DMS 273 (cell line): ENCODE data around the gene FRMD4A.
"Not testable (repeated sequence)": the region's sequence is repeated elsewhere in the genome, so short reads cannot be mapped to it uniquely, and the experiment has no call there.

Experiments
- DNase-seq: peaks from one replicate; lab custom pipeline; 2025; ENCODE audit not compliant: unreplicated experiment; lab: John Stamatoyannopoulos, UW

Gene FRMD4A

DNA sequence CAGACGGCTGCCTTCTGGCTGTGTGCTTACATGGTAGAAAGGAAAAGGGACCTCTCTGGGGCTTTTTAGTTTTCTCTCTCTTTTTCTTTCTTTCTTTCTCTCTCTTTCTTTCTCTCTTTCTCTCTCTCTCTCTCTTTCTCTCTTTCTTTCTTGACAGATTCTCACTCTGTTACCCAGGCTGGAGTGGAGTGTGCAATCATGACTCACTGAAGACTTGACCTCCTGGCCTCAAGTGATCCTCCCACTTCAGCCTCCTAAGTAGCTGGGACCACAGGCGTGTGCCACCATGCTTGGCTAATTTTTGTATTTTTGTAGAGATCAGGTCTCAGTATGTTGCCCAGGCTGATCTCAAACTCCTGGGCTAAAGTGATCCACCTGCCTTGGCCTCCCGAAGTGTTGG lies 409.6 kb downstream of the FRMD4A start:
- not testable (repeated sequence) for DNase-seq

DNA sequence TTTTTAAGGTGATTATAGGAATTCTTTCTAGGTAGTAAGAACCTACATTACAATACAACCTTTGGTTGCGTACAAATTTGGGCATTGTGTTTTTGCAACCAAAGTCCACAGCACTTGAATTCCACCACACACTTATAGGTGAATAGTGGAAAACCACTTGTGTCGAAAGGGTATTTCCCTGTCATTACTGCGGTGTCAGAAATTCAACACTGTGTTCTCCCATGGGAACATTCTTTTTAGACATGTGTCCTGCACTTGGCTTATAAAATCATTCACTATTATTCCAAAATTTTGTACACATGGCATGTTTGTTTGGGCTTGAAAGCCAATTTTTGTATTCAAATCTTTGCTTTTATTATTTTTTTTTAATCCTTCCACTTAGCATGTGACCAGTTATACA lies 410.3 kb downstream of the FRMD4A start:
- DNase-seq = no peak

DNA sequence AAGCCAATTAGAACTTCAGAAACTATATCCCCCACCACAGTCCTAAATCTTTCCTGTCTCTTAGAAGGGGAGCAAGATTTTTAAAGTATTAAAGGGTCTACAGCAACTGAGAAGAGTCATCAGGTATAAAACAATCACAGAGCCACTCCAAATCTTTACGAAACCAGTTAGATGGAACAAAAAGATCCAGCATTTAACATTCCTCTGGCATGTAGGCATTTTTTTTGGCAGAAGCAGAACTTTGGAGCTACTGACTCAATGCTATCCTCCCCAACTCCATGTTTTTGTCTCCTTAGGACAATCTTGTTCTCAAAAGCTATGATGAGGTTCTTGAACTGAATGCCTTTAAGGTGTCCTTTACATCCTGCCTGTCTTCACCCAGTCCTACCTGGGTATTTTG lies 410.7 kb downstream of the FRMD4A start:
- no peak for DNase-seq

DNA sequence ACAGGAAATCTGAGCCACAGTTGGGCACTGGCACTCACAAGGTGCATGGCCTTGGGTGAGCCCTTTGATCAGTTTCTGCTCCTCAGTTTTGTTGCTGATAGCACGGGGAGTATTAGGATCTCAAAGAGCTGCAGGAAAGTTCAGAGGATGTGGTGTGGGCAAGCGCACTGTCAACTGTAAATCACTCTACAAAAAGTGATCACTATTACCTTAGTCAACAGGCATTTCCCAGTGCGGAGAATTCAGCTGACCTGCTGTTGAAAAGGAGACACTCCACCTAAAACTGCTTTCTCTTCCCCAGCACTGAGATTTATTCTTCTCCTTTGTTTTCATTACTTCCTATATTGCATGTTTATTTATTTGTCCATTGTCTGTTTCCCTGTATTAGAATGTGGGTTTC lies 412.9 kb downstream of the FRMD4A start:
- no peak for DNase-seq

DNA sequence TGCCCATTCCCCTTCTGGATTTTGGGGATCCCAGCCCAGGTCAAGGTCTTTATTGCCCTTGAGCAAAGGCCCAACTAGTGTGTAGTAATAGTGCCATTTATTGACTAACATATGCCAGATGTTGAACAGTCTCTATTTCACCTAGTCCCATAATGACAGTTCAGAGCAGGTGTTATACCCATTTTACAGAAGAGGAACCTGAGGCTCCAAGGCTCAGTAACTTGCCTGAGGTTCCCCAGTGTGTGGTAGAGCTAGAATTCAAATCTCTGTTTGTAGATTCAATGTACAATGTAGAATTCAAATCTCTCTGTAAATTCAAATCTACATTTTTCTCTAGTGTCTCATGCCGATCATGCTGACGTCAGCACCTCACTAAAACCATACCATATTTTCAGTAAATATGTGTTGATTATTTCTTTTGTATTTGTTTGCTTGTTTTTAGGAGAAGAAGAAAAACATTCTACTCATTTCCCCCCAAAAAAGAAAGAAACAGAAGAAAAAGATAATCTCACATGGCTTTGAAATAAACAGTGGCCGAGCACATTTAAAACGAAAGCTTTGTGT lies 414.3 kb downstream of the FRMD4A start:
- no peak for DNase-seq

DNA sequence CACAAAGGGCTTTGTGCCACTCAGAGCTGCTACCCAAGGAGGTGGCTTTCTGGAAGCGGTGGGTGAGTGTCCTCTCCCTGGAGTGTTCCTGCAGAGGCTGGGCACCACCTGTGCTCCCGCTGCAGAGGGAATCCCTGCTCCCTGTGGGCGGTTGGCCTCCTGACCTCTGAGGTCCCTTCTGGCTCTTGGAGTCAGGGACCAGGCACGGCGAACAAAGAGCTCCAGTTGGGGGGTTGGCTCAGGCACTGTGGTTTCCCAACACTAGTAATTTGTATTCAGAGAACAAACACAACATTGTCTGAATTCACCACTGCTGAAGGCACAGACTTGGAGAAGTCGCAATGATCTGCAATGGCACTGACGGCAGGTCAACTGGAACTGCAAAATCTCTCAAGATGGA lies 415.0 kb downstream of the FRMD4A start:
- DNase-seq = no peak

DNA sequence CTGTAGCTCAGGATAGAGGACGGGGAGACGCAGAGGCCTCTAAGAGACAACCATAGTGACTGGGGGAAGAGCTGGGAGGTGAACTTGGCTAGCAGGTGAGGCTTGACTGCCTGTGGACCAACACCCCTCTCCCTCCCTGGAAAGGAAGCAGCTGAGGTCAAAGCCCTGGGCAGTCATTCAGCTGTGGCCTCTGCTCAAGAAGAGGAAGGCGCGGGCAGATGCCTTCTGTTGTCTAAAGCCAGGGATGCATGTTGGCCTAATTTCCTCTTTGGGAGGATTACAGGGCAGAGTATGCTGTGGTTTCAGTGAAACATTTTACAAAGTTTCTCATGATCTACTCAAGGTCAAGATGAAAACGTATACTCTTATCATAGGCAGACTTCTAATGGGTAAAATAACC lies 416.8 kb downstream of the FRMD4A start:
- DNase-seq = no peak

DNA sequence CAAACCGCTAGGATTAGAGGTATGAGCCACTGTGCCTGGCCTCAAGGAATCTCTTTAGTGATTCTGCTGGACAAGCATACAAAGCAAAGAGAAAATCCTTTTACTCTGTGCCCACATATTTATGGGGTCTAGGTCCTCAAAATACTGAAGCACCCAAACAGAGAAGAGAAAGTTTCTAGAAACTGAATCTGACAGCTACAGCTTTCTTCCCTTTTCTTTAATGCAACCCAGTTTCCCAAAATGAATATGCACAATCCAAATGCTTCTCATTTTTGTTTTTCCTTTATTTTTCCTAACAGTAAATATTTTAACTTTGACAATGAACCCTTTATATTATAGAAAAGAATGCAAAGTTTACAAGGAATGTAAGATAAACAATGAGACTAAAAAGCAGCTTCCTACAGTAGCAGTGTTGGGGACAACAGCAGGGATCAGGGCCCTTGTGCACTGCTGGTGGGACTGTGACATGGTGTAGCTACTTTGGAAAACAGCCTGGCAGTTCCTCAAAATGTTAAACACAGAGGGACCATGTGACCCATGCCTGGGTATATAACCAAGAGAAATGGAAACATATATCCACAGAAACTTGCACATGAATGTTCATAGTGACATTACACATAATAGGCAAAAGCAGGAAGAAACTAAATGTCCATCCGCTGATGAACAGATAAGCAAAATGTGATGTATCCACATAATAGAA lies 418.8 kb downstream of the FRMD4A start:
- DNase-seq = no peak

DNA sequence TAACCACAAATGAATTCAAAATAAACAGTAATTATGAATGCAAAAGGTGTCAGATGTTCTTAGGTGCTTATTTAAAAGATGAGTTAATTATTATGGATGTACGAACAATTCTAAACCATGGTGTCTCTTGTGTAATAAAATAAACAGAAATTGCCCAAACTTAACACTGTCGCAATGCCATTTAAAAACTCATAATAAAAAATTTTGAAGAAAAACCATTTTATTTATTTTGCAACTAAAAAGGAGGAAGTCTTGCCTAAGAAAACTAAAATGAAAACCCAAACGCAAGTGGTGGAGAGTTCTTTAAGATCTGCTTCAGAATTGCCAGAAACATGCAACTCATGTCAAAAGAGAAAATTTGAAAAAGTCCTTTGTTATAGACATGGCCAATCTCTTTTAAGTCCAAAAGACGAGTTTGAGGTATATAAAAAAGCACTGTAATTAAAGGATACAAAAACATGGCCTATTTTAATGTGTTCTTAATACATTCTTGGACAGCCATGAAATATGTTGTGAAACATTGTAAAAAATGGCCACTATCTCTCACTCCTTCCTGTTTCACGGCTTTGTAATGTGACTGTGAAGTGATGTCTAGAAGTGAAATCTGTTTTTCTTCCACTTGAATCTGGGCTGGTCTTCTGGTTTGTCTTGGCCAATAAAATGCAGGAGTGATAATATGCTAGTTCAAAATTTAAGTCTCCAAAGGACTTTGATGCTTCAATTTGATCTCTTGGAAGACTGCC lies 421.0 kb downstream of the FRMD4A start:
- DNase-seq = no peak

DNA sequence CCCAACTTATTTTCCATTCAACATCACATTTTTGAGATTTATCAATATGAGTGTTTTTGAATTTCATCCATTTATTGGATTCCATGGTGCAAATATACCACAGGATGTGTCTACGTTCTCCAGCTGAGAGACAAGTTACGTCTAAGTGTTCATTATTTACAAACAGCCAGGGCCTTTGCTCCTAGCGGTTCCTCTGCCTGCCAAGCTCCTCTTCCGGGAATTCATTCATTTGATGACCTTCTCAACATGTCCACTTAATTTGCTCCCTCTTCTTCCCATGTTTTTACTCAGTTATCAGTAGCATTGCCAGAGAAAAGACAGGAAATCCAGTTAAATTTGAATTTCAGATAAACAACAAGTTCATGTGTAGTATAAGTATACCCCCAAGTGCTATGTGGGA lies 422.2 kb downstream of the FRMD4A start:
- no peak for DNase-seq

DNA sequence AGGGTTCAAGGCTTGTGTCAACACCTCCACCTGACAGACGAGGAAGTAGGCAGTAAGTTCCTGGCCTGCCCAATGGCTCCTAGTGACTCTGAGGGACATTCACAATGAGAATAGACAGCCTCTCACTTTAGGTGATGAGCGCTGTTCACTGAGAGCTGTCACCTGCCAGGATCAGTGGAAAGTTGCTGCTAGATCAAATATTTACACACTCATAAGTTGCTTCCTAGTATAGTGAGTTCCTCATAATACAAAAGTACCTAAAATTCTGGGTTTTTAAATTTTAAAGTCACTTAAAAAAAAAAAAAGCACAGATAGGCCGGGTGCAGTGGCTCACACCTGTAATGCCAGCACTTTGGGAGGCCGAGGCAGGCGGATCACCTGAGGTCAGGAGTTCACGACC lies 423.2 kb downstream of the FRMD4A start:
- no peak for DNase-seq

DNA sequence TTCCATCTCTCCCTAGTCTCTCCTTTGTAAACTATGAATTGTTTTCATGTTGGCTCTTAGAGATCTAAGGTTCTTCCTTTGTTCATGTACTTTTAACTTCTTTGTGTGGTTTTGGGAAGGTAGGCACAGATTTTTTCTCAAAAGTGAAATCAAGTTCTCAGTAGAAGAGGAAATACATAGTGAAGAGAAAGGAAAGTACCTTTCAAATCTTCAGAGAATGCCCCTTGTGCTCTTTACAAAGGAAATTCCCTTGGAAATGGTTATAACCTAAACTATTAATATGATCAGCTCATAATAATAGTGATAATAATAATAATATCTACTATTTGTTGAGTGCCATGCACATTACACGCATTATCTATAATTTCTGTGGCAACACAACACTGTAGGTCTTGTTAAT lies 425.4 kb downstream of the FRMD4A start:
- DNase-seq = no peak

DNA sequence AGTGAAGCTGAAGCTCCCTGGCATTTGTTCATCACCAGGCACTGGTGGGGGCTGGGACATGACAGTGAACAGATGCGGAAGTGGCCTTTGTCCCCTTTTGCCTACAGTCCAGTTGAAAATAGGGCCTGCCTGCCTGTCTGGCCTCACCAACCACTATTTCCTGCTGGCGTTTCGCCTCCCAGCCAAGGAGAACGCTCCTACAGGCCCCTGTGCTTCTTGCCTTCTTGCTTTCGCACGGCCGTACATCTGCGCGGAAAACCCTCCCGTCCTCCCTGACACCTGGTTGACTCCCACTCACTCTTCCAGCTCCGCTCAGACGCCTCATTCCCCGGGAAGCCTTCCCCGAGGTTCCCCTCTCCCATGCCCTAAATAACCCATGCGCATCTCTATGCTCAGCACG lies 426.7 kb downstream of the FRMD4A start:
- DNase-seq = no peak

DNA sequence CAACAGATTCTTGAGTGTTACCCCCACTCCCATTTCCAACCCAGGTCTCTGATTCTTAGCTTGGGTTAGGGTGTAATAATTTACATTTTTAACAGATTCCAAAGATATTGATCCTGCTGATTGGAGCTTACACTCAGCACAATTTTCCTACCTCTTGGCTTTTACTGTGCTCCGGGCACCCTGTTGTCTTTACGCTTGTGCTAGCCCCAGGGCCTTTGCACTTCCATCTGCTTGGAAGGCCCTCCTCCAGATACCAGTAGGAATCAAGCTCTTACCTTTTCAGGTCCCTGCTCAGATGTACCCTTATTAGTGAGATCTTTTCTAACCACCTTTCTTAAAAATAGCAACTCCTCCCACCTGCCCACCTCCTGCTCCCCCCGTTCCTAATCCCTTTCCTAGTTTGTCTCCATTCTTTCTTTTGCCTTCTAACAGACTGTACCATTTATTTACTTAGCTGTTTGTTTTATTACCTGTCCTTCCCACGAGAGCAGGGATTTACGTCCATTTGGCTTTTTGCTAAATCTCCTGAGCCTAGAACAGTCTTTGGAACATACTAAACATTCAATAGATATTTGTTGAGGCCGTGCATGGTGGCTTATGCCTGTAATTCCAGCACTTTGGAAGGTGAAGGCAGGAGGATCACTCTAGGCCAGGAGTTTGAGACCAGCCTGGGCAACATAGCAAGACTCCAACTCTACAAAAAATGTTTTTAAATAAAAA lies 427.7 kb downstream of the FRMD4A start:
- no peak for DNase-seq

DNA sequence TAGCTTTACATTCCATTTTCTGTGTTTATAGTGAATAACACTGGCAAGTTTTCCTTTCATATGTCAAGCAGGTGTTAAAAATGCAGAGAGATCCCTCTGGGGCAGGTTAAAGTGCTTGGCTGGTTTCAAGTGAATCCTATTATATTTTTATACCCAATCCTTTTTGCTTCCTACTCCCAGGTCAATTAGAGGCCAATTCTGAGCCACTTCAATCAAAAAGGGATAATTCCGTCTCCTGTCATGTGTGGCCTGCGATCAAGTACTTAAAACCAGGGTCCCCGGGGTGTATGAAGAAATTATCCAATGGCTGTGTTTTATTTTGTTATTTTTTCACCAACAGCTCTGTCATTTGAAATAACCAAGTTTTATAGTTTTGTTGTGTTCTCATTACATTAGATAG lies 430.8 kb downstream of the FRMD4A start:
- no peak for DNase-seq

DNA sequence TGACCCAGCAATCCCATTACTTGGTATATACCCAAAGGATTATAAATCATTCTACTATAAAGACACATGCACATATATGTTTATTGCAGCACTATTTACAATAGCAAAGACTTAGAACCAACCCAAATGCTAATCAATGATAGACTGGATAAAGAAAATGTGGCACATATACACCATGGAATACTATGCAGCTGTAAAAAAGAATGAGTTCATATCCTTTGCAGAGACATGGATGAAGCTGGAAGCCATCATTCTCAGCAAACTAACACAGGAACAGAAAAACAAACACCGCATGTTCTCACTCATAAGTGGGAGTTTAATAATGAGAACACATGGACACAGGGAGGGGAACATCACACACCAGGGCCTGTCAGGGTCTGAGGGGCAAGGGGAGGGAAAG lies 434.6 kb downstream of the FRMD4A start:
- DNase-seq = not testable (repeated sequence)

DNA sequence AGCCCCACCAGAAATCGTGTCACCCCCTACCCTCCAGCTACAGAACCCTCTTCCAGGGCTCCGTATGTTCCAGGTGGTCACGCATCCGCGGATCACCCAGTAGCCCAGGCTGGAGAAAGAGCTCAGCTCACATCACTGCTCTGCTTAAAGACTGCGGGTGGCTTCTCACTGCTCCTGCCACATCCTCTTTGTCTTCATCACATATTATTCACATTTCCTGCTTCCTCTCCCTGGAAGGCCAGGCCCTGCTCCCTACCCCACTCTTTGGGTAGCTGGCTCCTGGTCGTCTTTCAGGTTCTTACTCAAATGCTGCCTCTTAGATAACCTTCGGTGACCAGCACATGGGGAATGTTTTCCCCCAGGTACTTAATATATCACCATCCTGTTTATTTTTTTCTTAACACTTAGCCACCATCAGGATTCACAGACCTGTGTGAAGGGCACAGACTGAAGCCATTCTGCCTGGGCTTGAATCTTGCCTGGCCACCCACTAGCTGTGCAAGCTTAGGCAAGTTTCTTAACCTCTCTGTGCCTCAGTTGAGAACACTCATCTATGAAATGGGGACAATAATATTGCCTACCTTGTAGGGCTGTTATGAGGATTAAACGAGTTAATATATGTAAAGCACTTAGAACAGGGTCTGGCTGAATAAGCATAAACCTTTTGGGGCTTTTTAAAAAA lies 436.2 kb downstream of the FRMD4A start:
- DNase-seq = peak; percentile 6

DNA sequence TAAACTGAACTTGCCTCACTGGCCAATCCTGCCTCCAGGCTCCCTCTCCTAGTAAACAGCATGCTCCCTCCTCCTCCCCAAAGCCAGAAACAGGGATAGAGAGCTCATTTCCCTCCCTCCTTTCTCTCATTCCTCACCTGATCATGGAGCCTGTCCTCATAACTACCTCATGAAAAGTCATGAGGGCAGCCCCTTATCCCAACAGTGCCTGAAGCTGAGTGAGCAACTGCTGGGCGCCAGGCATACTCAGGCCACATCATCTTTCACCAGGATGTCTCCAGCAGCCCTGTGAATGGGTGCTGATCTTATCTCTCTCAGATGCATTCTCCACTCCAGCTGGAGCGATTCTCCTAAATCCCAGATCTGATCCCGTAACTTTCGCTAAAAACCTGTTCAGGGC lies 436.8 kb downstream of the FRMD4A start:
- DNase-seq = no peak

DNA sequence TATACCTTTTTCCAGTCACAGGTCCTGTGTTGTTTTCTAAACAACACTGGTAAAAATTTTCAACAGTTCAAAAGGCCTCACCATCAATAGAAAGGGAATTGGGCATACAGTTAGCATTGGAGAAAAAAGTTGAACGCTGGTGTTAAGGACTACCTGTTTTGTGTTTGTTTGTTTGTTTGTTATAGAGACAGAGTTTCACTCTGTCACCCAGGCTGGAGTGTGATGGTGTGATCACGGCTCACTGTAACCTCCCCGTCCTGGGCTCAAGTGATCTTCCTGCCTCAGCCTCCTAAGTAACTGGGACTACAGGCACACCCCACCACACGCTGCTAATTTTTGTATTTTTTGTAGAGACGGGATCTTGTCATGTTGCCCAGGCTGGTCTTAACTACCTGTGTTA lies 437.9 kb downstream of the FRMD4A start:
- no peak for DNase-seq

DNA sequence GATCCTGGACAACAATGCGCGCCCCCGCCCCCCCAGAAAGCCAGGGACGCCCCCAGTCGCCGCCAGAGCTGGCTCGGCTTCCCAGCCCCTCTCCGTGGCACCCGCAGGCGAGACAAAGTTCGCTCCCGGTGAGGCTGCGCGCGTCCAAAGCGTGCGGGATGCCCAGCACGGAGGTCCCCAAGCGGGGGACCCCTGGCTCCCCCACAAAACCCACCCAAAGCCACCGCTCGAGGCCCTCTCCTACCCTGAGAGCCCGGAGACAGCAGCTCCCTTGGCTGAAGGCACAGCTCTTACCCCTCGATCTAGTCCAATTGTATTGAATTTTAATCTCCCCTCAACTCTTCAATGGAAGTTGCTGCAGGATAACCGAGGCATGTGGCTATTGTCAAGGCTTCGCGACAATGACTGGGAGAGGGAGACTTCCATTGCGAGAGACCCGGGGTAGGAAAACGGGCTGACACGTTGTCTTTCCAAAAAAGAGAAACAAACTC lies 438.7 kb downstream of the FRMD4A start:
- DNase-seq = no peak
